HG02610 (cell line): ENCODE results near the gene OSBPL2.

Experiments used
- ATAC-seq: cut with Tn5 transposase; IDR thresholded peaks from one replicate; pipeline ENCODE4 v1.9.1; 2021; ENCODE audit warnings: mild to moderate bottlenecking, moderate library complexity; ENCODE audit not compliant: unreplicated experiment

Gene OSBPL2

DNA sequence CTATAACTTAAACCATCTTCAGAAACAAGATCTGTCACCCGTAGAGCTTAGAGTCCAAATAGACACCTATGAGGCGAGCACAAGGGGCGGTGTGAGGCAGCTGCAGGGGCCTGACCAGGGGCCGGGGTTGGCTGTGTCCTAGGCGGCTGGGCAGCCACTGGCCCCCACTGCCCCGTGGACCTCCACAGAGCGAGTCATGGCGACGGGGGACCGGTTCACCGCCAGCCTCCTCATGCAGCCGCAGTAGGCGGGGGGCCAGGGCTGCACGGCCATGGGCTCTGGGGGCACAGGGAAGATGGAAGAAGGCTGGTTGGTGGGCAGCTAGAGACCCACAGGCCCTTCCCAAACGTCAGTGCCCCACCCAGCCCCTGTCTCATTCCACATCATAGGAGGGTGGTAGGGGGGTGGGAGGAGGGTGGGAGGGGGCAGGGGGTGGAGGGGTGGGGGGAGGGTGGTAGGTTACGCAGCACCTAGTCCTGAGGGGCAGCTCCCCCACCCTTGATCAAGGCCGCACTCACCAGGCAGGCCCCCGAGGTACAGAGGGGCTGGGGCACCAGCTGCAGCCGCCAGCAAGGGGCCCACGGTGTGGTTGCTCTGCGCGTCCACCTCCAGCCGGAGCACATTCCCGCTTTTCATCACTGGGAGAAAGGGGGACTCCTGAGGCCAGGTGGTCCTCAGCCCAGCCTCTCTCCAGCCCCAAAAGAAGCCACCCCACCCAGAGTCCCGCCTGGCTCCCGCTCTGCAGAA is 71.0 kb downstream of the OSBPL2 start:
- ATAC-seq: no peak

DNA sequence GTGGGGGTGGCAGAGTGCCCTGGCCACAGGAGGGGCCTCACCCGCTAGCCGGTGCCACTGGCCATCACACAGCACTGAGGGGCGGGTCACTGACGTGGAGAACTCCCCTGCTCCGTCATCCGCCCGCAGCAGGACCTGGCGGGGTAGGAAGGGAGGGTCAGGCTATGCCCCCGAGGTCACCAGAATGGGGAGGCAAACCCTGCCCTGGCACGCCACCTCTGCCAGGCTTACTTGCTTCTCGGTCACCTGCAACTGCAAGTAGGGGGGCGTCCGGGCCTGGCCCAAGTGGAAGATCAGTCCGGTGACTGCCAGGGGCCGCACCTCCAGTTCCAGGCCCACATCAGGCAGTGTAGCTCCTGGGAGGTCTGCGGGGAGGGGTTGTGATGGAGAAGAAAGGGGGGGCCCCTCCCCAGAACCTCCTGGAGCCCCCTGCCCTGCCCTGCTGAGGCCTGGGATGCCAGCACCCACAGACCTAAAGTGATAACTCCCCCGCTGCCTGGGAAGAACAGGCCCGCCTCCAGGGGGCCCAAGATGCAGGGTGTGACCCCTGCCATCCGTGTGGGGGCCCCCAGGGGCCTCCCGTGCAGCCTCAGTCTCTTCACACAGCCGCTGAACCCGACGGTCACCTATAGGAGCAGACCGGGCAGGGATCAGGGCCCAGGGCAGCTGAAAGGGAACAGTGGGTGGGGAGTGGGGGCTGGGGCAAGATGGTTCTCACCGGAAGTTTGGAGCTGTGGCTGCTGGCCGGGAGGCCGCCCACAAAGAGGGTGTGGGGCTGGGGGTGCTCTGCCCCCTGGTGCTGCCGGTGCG is 71.8 kb downstream of the OSBPL2 start:
- no peak for ATAC-seq

DNA sequence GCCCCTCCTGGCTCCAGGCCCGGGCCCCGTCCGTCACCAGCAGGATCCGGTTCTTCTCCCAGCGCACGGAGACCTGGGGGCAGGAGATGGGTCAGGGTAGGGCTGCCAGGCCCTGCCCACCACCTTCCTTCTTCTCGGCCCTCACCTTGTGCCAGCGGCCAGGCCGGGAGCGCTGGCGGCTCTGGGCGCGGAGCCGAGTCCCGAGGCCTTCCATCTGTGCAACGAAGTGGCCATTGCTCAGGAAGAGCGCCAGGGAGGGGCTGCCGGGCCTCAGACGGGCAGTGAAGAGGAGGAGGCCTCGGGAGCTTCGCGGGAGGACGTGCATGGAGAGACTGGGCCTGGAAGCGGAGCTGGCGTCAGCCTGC is 72.4 kb downstream of the OSBPL2 start:
- ATAC-seq: no peak

DNA sequence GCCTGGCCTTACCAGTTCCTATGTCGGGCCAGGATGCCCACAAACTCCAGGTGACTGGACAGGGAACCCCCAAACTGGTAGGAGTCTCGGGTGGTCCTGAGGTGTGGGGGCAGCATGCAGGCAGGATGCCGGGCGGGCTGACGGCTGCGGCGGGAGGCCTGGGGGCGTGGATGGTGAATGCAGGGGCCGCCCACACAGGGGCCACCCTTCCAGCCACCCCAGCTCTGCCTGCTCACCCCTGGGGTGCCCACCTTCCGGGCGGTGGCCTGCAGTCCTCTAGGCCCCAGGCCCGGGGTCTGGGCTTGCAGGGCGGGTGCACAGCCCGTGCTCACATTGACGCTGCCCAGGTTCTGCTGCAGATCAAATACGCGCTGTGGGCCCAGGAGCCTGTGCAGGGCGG is 72.8 kb downstream of the OSBPL2 start:
- ATAC-seq: no peak

DNA sequence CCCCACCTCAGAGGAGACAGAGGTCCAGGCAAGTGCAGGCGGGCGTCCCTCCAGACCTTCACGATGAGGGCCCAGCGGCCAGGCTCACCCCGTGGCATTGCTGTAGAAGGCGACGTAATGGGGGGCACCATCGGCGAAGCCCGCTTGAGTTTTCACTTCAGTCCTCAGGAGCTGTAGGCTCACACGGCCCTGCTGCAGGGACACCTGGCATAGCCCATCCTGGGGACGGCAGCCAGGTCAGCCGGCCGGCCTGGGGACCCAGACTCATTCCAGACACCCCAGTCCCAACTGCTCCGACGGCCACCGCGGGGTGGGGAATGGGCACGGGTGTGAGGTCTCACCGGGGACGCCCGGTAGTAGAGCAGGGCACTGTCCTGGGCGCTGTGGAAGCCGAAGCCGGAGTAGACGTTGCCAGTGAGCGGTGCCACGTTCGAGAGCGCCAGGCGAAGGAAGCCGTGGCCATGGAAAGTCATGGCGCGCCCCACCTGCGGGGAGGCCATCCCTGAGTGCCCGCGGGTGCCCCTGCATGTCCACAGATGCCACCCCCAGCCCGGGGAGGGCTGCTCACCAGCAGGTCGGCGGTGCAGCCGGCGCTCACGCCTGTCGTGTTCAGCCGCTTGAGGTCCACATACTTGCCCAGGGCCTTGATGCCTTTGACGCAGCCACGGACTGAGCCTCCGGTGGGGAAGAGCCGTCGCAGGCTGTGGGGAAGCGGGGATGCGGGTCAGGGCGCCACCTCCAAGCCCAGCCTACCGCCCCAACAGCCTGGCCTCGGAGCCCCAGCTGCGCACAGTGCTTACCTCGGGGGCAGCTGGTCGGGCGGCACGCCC is 73.7 kb downstream of the OSBPL2 start:
- ATAC-seq: no peak

DNA sequence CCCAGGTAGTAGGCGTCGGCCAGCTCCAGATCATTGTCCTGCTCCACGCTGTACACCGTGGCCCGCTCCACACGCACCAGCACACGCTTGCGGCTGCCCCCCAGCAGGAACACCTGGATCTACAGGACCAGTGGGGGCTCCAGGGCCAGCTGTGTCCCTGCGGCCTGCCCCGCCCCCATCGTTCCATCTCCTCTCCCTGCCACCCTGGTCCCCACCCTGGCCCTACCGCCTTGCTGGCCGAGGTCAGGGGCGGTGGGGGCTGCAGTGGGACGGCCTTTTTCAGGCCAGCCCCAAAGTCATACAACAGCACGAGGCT is 74.3 kb downstream of the OSBPL2 start:
- ATAC-seq: no peak

DNA sequence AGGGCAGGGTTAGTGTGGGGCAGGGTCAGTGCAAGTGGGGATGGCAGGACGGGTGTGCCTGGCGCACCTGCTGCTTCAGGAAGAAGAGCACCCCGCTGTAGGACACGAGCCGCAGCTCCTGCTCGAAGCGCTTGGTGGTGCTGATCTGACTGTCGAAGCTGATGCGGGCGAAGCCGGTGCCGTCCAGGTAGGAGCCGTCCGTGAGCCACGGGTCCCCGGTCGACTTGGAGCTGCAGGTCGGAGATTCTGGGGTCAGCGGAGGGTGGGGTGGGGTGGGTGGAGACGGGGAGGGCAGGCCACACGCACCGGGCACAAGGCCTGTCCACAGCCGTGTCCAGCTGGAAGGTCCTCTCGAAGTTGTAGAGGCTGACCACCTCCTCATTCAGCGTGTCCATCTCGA is 74.7 kb downstream of the OSBPL2 start:
- ATAC-seq: no peak

DNA sequence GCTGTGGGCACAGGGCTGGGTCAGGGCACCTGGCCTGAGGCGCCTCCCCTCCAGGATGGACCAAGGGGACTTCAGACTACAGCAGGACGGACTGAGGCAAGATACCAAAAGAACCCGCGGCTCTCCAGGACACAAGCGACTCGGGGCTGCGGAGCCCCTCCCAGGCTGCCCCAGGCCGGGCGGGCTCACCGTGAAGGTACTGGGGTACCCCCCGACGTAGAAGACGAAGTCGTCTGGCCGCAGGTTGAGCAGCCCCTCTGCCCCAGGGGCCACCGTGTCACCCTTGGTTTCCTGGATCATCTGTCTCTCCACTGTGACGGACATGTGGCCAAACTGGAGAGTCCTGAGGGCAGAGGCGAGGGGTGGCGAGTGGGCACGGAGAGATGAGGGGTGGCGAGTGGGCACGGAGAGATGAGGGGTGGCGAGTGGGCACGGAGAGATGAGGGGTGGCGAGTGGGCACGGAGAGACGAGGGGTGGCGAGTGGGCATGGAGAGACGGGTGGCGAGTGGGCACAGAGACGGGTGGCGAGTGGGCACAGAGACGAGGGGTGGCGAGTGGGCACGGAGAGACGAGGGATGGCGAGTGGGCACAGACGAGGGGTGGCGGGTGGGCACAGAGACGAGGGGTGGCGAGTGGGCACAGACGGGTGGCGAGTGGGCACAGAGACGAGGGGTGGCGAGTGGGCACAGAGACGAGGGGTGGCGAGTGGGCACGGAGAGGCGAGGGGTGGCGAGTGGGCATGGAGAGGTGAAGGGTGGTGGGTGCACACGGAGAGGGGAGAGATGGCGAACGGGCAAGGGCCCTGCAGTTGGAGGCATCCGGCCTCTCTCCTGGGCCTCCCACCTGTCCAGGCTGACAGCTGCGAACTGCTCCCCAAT is 75.4 kb downstream of the OSBPL2 start:
- no peak for ATAC-seq

DNA sequence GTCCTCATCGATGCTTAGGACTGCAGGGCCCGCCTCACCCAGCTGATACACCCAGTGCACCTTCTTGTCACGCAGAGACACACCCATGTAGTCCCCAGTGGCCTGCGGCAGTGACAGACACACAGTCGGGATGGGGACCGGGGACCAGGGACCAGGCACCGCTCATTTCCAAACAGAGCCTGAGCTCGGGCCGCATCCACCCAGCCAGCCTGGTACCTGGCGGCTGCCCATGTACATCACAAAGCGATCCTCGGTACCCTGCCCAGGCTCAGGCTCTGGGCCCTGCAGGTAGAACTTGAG is 76.0 kb downstream of the OSBPL2 start:
- ATAC-seq: no peak

DNA sequence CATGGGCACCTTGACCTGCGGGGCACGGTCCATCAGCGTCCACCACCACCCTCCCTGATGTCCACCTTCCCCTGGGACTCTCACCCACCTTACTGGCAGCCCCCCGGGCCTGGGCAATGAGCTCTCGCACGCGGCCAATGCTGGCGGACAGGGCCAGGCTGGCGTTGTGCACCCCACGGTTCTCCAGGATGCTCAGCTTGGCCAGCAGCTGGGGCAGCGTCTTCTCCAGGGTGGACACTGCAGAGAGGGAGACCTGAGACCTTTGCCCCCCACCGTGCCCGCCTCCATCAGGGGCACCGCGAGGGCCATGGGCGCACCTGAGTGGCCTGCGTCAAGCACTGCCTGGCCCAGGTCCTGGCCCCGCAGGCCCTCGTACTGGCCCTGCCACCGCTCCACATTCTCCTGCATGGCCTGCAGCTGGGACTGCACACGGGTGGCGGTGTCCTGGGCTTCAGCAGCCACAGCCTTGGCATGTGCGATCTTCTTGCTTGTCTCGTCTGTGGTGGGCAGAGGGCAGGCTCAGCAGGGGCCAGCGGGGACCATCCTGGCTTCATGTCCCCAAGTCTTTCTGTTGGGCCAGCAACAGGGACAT is 76.5 kb downstream of the OSBPL2 start:
- no peak for ATAC-seq

DNA sequence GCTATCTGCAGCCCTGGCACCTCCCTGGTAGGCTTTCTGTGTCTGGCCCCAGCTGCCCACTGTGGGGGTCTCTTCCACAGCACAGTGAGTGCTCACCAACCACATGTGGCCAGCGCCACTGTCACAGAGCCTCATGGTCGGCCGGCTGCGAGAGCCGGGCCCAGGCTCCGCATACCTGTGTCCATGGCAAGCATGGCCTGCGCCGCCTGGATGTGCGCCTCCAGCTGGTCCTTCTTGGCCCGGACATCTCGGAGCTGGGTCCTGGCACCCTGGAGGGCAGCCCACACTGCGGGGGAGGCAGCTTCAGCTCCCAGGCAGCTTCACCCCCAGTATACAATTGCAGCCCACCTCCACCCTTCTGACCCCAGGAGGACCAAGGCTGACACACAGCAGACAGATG is 77.5 kb downstream of the OSBPL2 start:
- no peak for ATAC-seq

DNA sequence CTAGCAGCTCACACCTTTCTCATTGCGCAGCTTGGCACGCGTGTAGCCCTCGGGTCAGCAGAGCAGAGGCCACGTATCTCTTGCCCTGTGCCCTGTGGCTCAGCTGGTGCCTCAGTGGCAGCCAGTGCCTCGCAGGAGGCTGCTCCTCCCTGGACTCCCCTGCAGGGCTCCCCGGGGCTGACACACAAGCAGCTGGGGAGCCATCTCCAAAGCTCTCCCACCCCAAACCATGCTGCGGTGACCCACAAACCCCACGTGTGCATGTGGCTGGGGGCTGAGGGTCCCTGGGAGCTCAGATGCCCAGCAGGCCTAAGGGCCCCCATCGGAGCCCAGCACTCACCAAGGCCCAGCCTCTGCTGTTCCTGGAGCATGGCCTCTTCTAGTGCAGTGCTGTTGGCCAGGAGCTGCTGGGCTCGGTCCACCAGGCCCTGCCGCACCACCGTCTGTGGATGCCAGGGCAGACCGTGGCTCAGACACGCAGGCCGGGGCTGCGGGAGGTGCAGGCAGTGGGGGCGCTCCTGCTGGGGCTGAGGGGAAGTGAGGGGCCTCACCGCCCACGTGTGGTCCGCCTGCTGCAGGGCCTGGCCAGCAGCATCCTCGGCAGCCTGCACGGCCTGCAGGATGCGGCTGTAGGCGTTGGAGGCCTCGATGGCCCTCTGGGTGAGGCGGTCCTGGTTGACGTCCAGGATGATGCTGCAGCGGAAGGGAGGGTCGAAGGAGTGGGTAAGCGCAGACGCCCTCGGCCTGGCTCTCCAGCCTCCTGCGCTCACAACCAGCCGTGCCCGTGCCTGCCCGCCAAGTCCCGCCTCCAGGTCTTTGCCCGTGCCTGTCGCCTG is 78.2 kb downstream of the OSBPL2 start:
- ATAC-seq: no peak

DNA sequence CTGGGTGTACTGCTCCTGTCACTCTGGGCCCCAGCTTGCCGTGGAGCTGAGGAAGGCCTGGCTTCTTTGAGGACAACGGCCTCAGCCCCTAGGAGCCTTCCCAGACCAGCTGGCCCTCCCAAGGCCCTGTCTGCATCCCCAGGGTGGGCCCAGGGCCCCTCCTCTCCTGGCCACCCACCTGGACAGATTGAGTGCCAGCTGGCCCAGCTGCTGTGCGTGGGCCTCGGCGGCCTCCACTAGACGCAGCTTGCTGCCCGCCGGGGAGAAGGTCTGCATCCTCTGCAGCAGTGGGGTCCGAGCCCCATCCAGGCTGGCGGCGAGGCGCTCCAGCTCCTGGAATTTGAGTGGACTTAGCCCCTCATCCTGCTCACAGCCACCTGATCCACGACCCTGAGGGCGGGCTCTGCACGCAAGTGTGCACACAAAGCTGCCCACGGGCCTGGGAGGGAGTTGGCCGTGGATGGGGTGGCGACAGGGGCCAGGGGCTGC is 78.9 kb downstream of the OSBPL2 start:
- ATAC-seq: no peak

DNA sequence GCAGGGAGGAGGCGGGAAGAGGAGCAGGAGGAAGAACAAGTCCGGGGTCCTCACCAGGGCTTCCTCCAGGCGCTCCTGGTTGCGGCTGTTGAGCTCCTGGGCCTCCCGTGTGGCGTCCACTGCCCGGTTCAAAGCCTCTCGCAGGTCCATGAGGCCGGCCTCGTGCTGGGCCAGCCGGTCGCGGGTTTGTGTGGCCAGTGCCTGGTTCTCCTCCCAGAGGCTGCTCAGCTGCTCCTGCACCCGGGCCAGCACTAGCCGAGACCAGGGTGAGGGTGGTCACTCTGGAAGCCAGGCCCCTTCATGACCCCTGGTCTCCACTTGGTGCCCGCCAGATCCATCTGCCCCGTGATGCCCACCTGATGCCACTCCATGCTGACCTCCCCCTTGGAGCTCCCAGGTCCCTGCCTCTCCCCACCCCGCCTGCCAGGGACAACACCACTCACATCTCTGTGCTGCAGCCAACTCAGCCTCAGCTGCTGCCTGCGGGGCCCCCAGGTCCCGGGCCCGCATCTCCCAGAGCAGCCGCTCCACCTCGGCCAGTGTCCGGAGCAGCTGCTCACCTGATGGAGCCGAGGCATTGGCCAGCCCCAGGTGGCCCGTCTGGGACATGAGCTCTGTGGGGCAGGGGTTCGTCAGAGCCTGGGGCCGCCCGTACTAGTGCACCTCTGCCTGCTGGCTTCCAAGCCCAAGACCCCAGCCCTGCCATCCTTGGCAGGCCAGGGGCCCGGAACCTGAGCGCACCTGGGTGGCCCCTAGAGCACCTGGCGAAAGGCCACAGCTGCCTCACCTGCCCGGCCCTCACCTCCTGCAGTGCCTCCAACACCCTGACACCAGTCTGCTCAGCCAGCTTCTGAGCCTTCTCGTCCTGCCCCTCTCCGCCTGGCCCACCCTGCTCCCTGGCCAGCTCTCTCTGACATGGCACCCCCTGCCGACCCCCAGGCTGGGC is 80.4 kb downstream of the OSBPL2 start:
- no peak for ATAC-seq

DNA sequence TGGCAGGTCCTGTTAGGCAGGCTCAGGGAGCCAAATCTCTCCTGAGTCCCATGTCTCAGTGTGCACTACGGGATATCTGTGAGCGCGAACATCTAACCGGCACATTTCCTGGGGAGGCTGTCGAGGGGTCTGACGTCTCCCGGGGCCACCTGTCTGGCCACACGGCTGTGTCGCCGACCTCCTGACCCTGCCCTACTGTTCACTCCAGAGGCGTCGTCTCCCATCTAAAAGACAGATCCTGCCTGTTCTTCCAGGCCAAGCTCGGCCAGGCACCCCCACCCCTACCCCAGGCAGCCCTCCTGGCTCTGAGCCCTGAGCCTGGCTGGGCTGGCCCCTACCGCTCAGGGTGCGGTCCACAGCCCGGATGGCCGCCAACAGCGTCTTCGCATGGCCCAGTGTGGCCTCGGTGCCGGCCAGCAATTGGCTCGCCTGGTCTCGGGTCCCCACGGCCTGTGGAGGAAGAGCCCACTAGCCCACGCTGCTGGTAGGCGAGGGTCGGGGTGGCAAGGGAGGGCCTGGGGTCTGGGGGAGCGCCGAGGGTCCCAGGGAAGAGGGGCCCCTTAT is 81.1 kb downstream of the OSBPL2 start:
- no peak for ATAC-seq

DNA sequence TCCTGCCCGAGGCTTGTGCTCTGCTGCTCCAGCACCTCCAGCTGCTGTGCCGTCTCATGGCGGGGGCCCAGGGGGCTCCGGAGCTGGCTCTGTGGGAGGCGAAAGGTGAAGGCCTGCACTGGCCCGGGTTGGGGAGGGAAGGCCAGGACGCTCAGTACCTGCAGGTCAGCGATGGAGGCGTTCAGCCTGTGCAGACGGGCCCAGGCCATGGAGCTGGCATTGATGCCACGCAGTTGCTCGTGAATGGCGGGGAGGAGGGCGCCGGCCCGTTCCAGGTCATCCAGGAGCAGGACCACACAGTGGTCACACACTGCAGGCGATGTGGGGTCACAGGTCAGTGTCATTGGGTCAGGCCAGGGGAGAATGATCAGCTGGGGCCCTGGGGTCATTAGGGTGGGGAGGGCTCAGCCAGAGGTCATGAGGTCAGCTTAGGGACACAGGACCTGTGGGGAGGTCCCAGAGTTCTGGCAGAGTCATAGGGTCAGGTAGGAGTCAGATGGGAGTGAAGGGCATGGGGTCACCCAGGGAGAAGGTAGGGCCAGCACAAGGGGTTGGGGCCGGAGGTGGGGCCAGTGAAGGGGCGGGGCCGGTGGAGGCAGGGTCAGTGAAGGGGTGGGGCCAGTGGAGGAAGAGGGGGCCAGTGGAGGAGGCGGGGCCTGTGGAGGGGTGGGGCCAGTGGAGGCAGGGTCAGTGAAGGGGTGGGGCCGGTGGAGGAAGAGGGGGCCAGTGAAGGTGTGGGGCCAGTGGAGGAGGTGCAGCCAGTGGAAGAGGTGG is 82.4 kb downstream of the OSBPL2 start:
- ATAC-seq: no peak

DNA sequence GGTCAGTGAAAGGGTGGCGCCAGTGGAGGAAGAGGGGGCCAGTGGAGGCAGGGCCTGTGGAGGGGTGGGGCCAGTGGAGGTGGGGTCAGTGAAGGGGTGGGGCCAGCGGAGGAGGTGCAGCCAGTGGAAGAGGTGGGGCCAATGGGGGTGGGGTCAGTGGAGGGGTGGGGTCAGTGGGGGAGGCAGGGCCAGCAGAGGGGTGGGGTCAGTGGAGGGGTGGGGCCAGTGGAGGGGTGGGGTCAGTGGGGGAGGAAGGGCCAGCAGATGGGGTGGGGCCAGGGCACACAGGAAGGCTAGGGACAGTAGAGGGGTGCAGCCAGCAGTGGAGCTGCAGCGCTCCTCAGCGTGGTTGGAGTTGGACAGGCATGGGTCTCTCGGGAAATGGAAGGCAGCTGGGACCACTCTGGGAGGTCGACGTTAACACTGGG is 83.2 kb downstream of the OSBPL2 start:
- no peak for ATAC-seq
